Suprapubic skin (tissue), 4 donors: ENCODE data around the gene DMRT1. TPM values are rescaled to one million over a fixed set of nuclear protein-coding genes. Genes with fewer than 3 reads are reported as not detected.
A peak's percentile ranks its signal among the peaks of the same experiment; 100 is the strongest.

Source experiments
- DNase-seq, 2 donors: peaks; one replicate each; pipeline ENCODE4 v3.0.0-alpha.2; 2019; ENCODE audit warnings: low spot score in 2 of 2
- H3K27ac ChIP-seq: fragments of 200-600 bp; sonication (generic); one replicate; pipeline ENCODE4 v1.5.1; 2019
- H3K27me3 ChIP-seq: fragments of 200-600 bp; sonication (generic); one replicate; pipeline ENCODE4 v1.5.1; 2019
- H3K36me3 ChIP-seq: fragments of 200-600 bp; sonication (generic); one replicate; pipeline ENCODE4 v1.5.1; 2019
- H3K4me1 ChIP-seq: fragments of 200-600 bp; sonication (generic); one replicate; pipeline ENCODE4 v1.5.1; 2019
- H3K4me3 ChIP-seq: fragments of 200-600 bp; sonication (generic); one replicate; pipeline ENCODE4 v1.5.1; 2019; ENCODE audit warnings: mild to moderate bottlenecking
- H3K9me3 ChIP-seq: fragments of 200-600 bp; sonication (generic); one replicate; pipeline ENCODE4 v1.5.1; 2019
- EP300 ChIP-seq: sonication (generic); formaldehyde crosslinking; IDR thresholded peaks from one replicate; pipeline ENCODE4 v1.6.1; 2017; ENCODE audit warnings: antibody characterized with exemption
- POLR2A ChIP-seq, 2 donors: fragments of 450-650 bp; IDR thresholded peaks; one replicate each; pipeline ENCODE4 v1.6.1; 2017; ENCODE audit warnings: antibody characterized with exemption in 2 of 2, mild to moderate bottlenecking in 2 of 2, moderate library complexity in 2 of 2
- POLR2AphosphoS5 ChIP-seq, 3 donors: sonication (generic); formaldehyde crosslinking; IDR thresholded peaks; one replicate each; pipeline ENCODE4 v1.6.1; 2017; ENCODE audit warnings: antibody characterized with exemption in 3 of 3
- WGBS: methylation state at CpG from one replicate; pipeline ENCODE4 v1.1.5; 2018; 5-methylcytosine and 5-hydroxymethylcytosine counted together
- total RNA-seq, 4 donors: library from RNA; depleted of rRNA; stranded (reverse); fragments of >200 nt; gene quantifications; one replicate each; pipeline ENCODE4 v1.1.0, GENCODE V29; 2016
- TF ChIP-seq, protein P1 (sequence below), 2 donors: fragments of 200-600 bp in 1 of 2; fragments of 450-650 bp in 1 of 2; sonication (generic) in 1 of 2; IDR thresholded peaks; one replicate each; pipeline ENCODE4 v1.5.1; 2016 to 2019; ENCODE audit warnings: antibody characterized with exemption in 2 of 2, mild to moderate bottlenecking in 1 of 2, moderate library complexity in 1 of 2

Gene DMRT1
- total RNA-seq, 4 donors from 2014 or later = not detected

GRCh38 chr9:971901-972500 is 130.5 kb downstream of the DMRT1 start:
- H3K36me3 ChIP-seq = no peaks in the 10 kb centered on the region
- H3K9me3 ChIP-seq = no peaks in the 10 kb centered on the region
- no peak overlapping the region for H3K27ac ChIP-seq
- peak overlapping the region; percentile 53 for H3K4me3 ChIP-seq
- TF ChIP-seq POLR2A (IDR thresholded peaks at IDR 0.05) (no peak), POLR2AphosphoS5 (IDR thresholded peaks at IDR 0.05) (no peak), EP300 (no peak)
- TF ChIP-seq, protein P1, sequence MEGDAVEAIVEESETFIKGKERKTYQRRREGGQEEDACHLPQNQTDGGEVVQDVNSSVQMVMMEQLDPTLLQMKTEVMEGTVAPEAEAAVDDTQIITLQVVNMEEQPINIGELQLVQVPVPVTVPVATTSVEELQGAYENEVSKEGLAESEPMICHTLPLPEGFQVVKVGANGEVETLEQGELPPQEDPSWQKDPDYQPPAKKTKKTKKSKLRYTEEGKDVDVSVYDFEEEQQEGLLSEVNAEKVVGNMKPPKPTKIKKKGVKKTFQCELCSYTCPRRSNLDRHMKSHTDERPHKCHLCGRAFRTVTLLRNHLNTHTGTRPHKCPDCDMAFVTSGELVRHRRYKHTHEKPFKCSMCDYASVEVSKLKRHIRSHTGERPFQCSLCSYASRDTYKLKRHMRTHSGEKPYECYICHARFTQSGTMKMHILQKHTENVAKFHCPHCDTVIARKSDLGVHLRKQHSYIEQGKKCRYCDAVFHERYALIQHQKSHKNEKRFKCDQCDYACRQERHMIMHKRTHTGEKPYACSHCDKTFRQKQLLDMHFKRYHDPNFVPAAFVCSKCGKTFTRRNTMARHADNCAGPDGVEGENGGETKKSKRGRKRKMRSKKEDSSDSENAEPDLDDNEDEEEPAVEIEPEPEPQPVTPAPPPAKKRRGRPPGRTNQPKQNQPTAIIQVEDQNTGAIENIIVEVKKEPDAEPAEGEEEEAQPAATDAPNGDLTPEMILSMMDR (IDR thresholded peaks at IDR 0.05) = no peak
- peak; percentile 64 to 80 for DNase-seq
- peaks cover 100% of the 10 kb centered on the region for H3K27me3 ChIP-seq
- 12% methylated on average over 11 of the region's 42 CpGs for WGBS
- H3K4me1 ChIP-seq = peaks cover 55% of the 10 kb centered on the region

- no peaks in the 10 kb centered on the region for H3K36me3 ChIP-seq
- H3K27me3 ChIP-seq = peaks cover 100% of the 10 kb centered on the region
- H3K9me3 ChIP-seq = no peaks in the 10 kb centered on the region
- H3K27ac ChIP-seq = no peak overlapping the region
- H3K4me1 ChIP-seq = peaks cover 60% of the 10 kb centered on the region
- H3K4me3 ChIP-seq = peak overlapping the region; percentile 53
- no peak for DNase-seq
- TF ChIP-seq EP300 (no peak), POLR2AphosphoS5 (IDR thresholded peaks at IDR 0.05) (no peak)
- WGBS = 48% methylated on average over 36 of the region's 68 CpGs
Observed at GRCh38 chr9:972501-973294, 131.2 kb downstream of the DMRT1 start.

DNA sequence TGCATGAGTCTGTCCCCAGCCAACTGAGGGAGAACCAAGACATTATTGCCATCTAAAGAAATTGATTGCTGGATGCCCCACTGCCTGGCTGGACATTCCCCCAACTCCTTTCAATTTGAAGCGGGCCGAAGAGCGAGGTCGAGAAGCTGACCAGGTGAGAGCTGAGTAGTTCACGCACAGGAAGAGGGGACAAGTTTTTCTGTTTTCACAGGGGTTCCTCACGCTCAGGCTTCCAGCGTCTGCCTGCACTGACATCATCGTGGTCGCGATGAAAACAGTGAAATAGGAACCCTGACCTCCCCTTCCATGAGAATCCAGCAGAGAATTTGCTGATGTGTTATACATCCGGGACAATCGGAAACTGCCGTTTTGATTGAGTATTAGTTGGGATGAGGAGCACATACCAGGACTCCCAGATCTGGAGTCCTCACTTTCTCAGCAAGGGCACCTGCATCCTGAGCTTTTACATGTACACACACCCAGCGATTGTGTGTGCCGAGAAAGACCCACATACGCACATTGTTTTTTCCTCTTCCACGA is 131.9 kb downstream of the DMRT1 start:
- Histone ChIP-seq H3K4me1 (peaks cover 60% of the 10 kb centered on the region), H3K9me3 (no peaks in the 10 kb centered on the region), H3K36me3 (no peaks in the 10 kb centered on the region), H3K27me3 (peaks cover 100% of the 10 kb centered on the region), H3K4me3 (no peak overlapping the region), H3K27ac (no peak overlapping the region)
- WGBS = 80% methylated on average over 17 of the region's 17 CpGs
- no peak for DNase-seq
- TF ChIP-seq POLR2A (IDR thresholded peaks at IDR 0.05) (no peak), EP300 (no peak), POLR2AphosphoS5 (IDR thresholded peaks at IDR 0.05) (no peak)
- TF ChIP-seq, protein P1 (IDR thresholded peaks at IDR 0.05) = no peak

DNA sequence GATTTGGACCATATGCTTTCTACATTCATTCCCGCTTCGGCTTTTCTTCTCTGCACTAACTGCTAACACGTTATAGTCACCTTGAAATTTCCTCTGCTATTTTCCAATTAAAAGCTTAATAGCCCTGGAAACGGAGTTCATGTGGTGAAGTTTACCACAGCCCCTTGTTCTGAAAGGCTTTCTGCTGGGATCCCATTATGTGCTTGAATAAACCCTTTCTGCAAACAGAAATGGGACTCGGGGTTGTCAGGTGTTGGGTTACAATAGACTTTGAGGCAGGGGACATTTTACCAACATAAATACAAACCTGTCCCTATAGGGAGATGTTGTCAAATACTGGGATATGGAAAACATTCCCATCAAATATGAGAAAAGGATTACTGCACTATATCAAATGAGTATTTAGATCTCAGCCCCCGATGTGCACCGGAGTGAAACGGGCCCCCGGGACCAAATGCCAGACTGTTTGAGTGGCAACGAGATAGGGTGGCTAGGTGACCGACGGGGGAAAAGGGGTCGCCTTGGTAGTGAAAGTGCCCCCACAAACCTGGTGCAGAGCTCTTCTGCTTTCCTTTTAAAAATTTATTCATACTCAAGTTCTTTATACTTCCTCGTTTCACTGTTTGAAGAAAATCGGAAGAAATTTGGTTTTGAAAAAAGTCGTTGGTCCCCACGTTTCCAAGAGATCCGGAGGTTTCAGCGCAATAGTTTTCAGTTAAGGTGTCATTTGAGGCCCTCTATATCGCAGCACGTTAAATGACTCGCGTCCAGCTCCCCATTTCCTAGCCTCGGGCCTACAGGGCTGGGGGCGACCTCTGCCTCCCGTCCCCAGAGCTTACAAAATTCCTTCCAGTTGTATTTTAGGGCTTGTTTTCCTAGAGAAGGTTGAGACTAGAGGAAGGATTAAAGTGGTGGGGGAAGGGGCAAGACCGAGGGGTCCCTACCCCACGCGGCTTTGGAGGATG is 132.8 kb downstream of the DMRT1 start:
- no peak for DNase-seq
- TF ChIP-seq POLR2A (IDR thresholded peaks at IDR 0.05) (no peak), EP300 (no peak), POLR2AphosphoS5 (IDR thresholded peaks at IDR 0.05) (no peak)
- TF ChIP-seq, protein P1 (IDR thresholded peaks at IDR 0.05) = no peak
- Histone ChIP-seq H3K27ac (no peak overlapping the region), H3K36me3 (no peaks in the 10 kb centered on the region), H3K4me3 (no peak overlapping the region), H3K27me3 (peaks cover 99% of the 10 kb centered on the region), H3K4me1 (peaks cover 58% of the 10 kb centered on the region), H3K9me3 (no peaks in the 10 kb centered on the region)
- WGBS = 63% methylated on average over 29 of the region's 29 CpGs

DNA sequence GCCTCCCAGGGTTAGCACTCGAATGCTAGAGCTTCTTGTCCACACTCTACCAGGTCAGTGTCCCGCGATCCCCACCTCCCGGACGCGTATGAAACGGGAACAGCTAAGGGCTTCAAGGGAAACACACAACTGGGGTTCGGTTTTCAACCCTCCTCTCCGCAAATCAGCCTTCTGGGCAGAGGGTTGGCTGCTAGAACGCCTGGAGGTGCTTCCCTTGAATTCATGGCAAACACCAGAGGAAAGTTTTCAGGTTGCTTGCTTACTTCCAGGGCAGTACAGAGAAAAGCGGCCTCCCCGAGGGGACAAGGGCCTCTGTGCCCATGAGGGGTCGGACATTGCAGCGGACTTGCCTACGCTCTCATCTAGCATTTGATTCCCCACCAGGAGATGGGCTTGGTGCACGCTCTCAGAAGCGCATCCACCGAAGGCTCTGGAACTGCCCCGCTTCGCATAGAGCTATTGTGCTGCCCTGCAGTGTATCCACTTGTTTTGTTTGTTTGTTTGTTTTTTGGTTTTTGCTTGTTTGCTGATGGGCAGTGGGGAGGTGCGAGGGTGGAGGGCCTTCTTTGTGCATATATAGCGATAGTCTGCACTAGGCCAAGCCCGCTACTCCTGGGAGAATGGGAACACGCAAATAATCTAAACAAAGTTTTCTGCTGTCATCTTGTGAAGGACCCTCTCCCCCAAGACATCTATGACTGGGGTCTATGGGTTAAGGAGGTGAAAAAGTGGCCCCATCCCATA is 133.7 kb downstream of the DMRT1 start:
- 64% methylated on average over 24 of the region's 24 CpGs for WGBS
- peaks cover 99% of the 10 kb centered on the region for H3K27me3 ChIP-seq
- H3K4me1 ChIP-seq = peaks cover 49% of the 10 kb centered on the region
- H3K27ac ChIP-seq = no peak overlapping the region
- no peaks in the 10 kb centered on the region for H3K9me3 ChIP-seq
- no peaks in the 10 kb centered on the region for H3K36me3 ChIP-seq
- H3K4me3 ChIP-seq = no peak overlapping the region
- TF ChIP-seq, protein P1 (IDR thresholded peaks at IDR 0.05) = no peak
- TF ChIP-seq EP300 (no peak), POLR2A (IDR thresholded peaks at IDR 0.05) (no peak), POLR2AphosphoS5 (IDR thresholded peaks at IDR 0.05) (no peak)
- DNase-seq = no peak
